Pancreas (tissue), 10 donors: ENCODE data around the gene ARL15. TPM values are rescaled to one million over a fixed set of nuclear protein-coding genes. Genes with fewer than 3 reads are reported as not detected.
A peak's percentile ranks its signal among the peaks of the same experiment; 100 is the strongest.

Source experiments
- ATAC-seq, 4 donors: fragments of 200-7000 bp; cut with Tn5 transposase; one replicate each; pipeline versions ENCODE4 v1.8.0 to v1.9.1; 2020; ENCODE audit warnings: mild to moderate bottlenecking in 4 of 4, moderate library complexity in 4 of 4
- DNase-seq, 6 donors: peaks; one replicate each; pipeline ENCODE4 v3.0.0-alpha.2; 2020
- FAIRE-seq: peaks from 2 replicates; lab custom pipeline; 2012; peaks lifted over from hg19 to GRCh38; lab: Jason Lieb, UNC
- H3K27ac ChIP-seq, 4 donors: fragments of 200-600 bp; sonication (generic); 1 replicate in 3 of 4; 2 replicates in 1 of 4; pipeline versions ENCODE4 v1.5.0 to v1.8.0; 2020
- H3K27me3 ChIP-seq, 4 donors: fragments of 200-600 bp; one replicate each; pipeline ENCODE4 v1.8.0; 2021
- H3K36me3 ChIP-seq, 3 donors: fragments of 200-600 bp; sonication (generic) in 1 of 3; one replicate each; pipeline versions ENCODE4 v1.5.0 to v1.8.0; 2020 to 2021
- H3K4me1 ChIP-seq, 3 donors: fragments of 200-600 bp; one replicate each; pipeline ENCODE4 v1.8.0; 2021
- H3K4me3 ChIP-seq, 4 donors: fragments of 200-600 bp; sonication (generic) in 2 of 4; one replicate each; pipeline versions ENCODE4 v1.5.0 to v1.8.0; 2020 to 2021
- H3K9me3 ChIP-seq, 4 donors: fragments of 200-600 bp; one replicate each; pipeline ENCODE4 v1.8.0; 2021
- WGBS, 2 donors: extraction: QIAGEN DNeasy Blood & Tissue Kit; methylation state at CpG; one replicate each; pipeline ENCODE4 v1.1.7; 2013; 5-methylcytosine and 5-hydroxymethylcytosine counted together
- intact Hi-C, 3 donors: fragments of 100-400 bp; cut with DNase I; formaldehyde crosslinking; loops; one replicate each; pipeline versions ENCODE4 v1.11.1 to v1.14.2; 2022
- polyA plus RNA-seq, 2 donors: library from polyadenylated mRNA; stranded (reverse); fragments of 200-250 nt; gene quantifications; one replicate each; pipeline ENCODE4 v1.2.3, GENCODE V29; 2013
- total RNA-seq, 6 donors: library from RNA; stranded (reverse); fragmentation: NEBNext Ultra II Directional in 4 of 6; extraction: Animal tissue kit (Norgen Biotek cat#: 25700) in 4 of 6; gene quantifications; one replicate each; pipeline versions ENCODE4 v1.2.1 to v1.2.4, GENCODE V29; 2021 to 2023
- TF ChIP-seq, protein P1 (sequence below), 4 donors: fragments of 200-600 bp; sonication (generic) in 3 of 4; IDR thresholded peaks; one replicate each; pipeline versions ENCODE4 v1.5.0 to v1.8.0; 2021; ENCODE audit warnings: antibody characterized with exemption in 4 of 4
- donor health status: healthy with polysubstance abuse.
- donor health status: DM: no; HTN: no; CAD: no; lungs with moderate emphysema.
- donor health status: DM: no; HTN: no; CAD: no.
- donor health status: control.
- donor health status: control.
- donor health status: Bipolar disorder and iron deficiency.
- donor health status: DM: yes; HTN: yes; CAD: no.
- donor health status: DM: no; HTN: no; CAD: no.
- donor health status: DM: no; HTN: no; CAD: no.
- donor health status: DM: yes; HTN: yes; CAD: no.

Gene ARL15
- total and polyA plus RNA-seq, 8 donors = 3.9 to 14.0 (median 6.7) TPM

DNA sequence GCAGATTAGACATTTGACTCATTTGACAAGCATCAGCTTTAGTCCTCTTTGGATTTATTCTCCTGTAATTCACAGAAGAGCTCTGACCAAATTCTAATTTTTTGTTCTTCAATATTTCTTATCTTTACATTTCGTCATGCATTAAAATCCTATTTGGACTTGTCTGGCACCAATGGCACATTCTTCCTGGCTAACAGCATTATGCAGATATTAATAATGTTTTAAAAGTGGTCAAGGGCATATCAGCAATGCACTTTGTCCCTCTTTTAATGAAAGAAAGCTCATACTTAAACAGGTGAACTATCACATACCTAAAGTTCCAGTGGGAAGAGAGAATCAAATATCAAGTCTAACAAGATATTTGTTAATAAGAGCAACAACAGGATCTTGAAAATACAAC, 270.4 kb downstream of the ARL15 start:
- Histone ChIP-seq H3K27me3 (no peaks in the 10 kb centered on the region), H3K36me3 (no peaks in the 10 kb centered on the region), H3K4me3 (no peak overlapping the region), H3K4me1 (peaks cover 3 to 29% (median 27%) of the 10 kb centered on the region in 3 donors), H3K27ac (no peak overlapping the region), H3K9me3 (no peaks in the 10 kb centered on the region)
- TF ChIP-seq, protein P1, sequence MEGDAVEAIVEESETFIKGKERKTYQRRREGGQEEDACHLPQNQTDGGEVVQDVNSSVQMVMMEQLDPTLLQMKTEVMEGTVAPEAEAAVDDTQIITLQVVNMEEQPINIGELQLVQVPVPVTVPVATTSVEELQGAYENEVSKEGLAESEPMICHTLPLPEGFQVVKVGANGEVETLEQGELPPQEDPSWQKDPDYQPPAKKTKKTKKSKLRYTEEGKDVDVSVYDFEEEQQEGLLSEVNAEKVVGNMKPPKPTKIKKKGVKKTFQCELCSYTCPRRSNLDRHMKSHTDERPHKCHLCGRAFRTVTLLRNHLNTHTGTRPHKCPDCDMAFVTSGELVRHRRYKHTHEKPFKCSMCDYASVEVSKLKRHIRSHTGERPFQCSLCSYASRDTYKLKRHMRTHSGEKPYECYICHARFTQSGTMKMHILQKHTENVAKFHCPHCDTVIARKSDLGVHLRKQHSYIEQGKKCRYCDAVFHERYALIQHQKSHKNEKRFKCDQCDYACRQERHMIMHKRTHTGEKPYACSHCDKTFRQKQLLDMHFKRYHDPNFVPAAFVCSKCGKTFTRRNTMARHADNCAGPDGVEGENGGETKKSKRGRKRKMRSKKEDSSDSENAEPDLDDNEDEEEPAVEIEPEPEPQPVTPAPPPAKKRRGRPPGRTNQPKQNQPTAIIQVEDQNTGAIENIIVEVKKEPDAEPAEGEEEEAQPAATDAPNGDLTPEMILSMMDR (IDR thresholded peaks at IDR 0.05) = no peak
- ATAC-seq = peak in 1 of 4 donors; percentile 36
- intact Hi-C loops = no loop called here
- 19 to 27% methylated on average over 1 of the region's 1 CpG for WGBS, 2 donors
- no peak for DNase-seq
- FAIRE-seq = no peak

- no peak overlapping the region for H3K27ac ChIP-seq
- no peaks in the 10 kb centered on the region for H3K27me3 ChIP-seq
- no peaks in the 10 kb centered on the region for H3K9me3 ChIP-seq
- H3K4me1 ChIP-seq = peaks cover 3 to 19% (median 16%) of the 10 kb centered on the region in 3 donors
- ATAC-seq = no peak
- TF ChIP-seq, protein P1 (IDR thresholded peaks at IDR 0.05) = no peak
- 96 to 98% methylated on average over 1 of the region's 1 CpG for WGBS, 2 donors
- intact Hi-C loops = no loop called here
- no peak for DNase-seq
- FAIRE-seq = no peak
- no peak overlapping the region for H3K4me3 ChIP-seq
- no peaks in the 10 kb centered on the region for H3K36me3 ChIP-seq
These were observed 273.2 kb downstream of the ARL15 start for GRCh38 chr5:54037205-54037604.

GRCh38 chr5:54030981-54031380, 279.4 kb downstream of the ARL15 start:
- no peak overlapping the region for H3K4me3 ChIP-seq
- H3K27me3 ChIP-seq = no peaks in the 10 kb centered on the region
- ATAC-seq = no peak
- H3K27ac ChIP-seq = no peak overlapping the region
- intact Hi-C loops = no loop called here
- H3K9me3 ChIP-seq = no peaks in the 10 kb centered on the region
- no peaks in the 10 kb centered on the region for H3K36me3 ChIP-seq
- TF ChIP-seq, protein P1 (IDR thresholded peaks at IDR 0.05) = no peak
- WGBS, 2 donors = 89 to 96% methylated on average over 3 of the region's 3 CpGs
- no peaks in the 10 kb centered on the region for H3K4me1 ChIP-seq
- FAIRE-seq = no peak
- no peak for DNase-seq

DNA sequence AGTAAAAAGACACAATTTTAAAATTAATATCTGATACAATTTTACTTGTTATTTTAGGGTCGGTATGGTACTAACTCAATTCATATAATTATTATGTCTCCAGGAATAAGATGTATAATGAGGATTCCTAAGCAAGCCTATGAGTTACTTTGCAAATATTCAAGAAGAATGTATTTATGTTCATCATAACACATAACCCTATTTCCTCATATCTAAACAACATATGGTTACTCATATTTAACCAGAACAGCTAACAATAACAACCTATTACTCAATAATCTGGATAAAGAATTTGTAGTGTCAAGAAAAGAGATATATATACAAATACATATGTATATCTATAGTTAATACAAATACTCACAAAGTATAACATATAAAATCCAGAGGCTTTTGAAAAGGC, 285.9 kb downstream of the ARL15 start:
- FAIRE-seq (no peak), DNase-seq (no peak), ATAC-seq (no peak)
- WGBS, 2 donors = 96 to 100% methylated on average over 1 of the region's 1 CpG
- no peaks in the 10 kb centered on the region for H3K9me3 ChIP-seq
- H3K36me3 ChIP-seq = no peaks in the 10 kb centered on the region
- intact Hi-C loops = no loop called here
- H3K27ac ChIP-seq = no peak overlapping the region
- no peak overlapping the region for H3K4me3 ChIP-seq
- H3K4me1 ChIP-seq = peaks cover 0 to 12% (median 6%) of the 10 kb centered on the region in 3 donors
- no peaks in the 10 kb centered on the region for H3K27me3 ChIP-seq
- TF ChIP-seq, protein P1 (IDR thresholded peaks at IDR 0.05) = no peak

DNA sequence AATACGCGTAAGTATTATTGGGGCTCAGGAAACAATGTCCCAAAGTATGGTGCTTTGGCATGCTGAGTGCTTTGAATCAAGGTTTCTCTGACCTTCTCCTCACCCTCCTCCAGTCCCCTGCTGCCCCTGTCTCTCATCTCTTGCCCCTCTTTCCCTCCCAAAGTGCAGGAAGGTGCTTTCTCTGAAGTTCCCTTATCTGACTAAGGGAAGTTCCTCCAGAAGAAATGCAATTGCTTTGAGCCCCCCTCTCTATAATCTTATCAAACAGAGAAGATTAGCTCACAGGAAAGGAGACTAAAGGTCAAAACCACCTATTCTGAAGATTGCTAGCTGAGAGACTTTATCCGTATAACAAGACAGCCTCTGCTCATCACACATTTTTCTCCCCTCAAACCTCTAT, 288.1 kb downstream of the ARL15 start:
- no peaks in the 10 kb centered on the region for H3K27me3 ChIP-seq
- H3K36me3 ChIP-seq = no peaks in the 10 kb centered on the region
- intact Hi-C loops = no loop called here
- FAIRE-seq (no peak), DNase-seq (no peak), ATAC-seq (no peak)
- H3K27ac ChIP-seq = no peak overlapping the region
- no peaks in the 10 kb centered on the region for H3K9me3 ChIP-seq
- TF ChIP-seq, protein P1 (IDR thresholded peaks at IDR 0.05) = no peak
- peaks cover 0 to 12% (median 6%) of the 10 kb centered on the region in 3 donors for H3K4me1 ChIP-seq
- H3K4me3 ChIP-seq = no peak overlapping the region
- 76 to 77% methylated on average over 3 of the region's 3 CpGs for WGBS, 2 donors
